Colonic mucosa (tissue), 4 donors: ENCODE measurements around the gene BABAM1. TPM values are rescaled to one million over a fixed set of nuclear protein-coding genes. Genes with fewer than 3 reads are reported as not detected.

Experiments
- DNase-seq: peaks from one replicate; pipeline ENCODE4 v3.0.0-alpha.2; 2020
- H3K27ac ChIP-seq: fragments of 200-600 bp; one replicate; pipeline ENCODE4 v1.8.0; 2021
- H3K27me3 ChIP-seq: fragments of 200-600 bp; one replicate; pipeline ENCODE4 v1.8.0; 2021
- H3K36me3 ChIP-seq: fragments of 200-600 bp; one replicate; pipeline ENCODE4 v1.8.0; 2021
- H3K4me1 ChIP-seq: fragments of 200-600 bp; one replicate; pipeline ENCODE4 v1.8.0; 2021; ENCODE audit warnings: mild to moderate bottlenecking
- H3K4me3 ChIP-seq: fragments of 200-600 bp; one replicate; pipeline ENCODE4 v1.8.0; 2021
- H3K9ac ChIP-seq, 2 donors: one replicate each; pipeline ENCODE4 v1.7.0; 2013; ENCODE audit warnings: control low read depth in 2 of 2, low read depth in 2 of 2, low read length in 2 of 2
- H3K9me3 ChIP-seq: fragments of 200-600 bp; one replicate; pipeline ENCODE4 v1.8.0; 2021
- CTCF ChIP-seq: fragments of 200-600 bp; IDR thresholded peaks from one replicate; pipeline ENCODE4 v1.8.0; 2022; ENCODE audit warnings: antibody characterized with exemption, mild to moderate bottlenecking
- intact Hi-C: fragments of 100-400 bp; cut with DNase I; formaldehyde crosslinking; loops from one replicate; pipeline ENCODE4 v1.14.1; 2022
- total RNA-seq, 2 donors: library from RNA; stranded (reverse); fragmentation: NEBNext Ultra II Directional in 1 of 2; extraction: Animal tissue kit (Norgen Biotek cat#: 25700) in 1 of 2; gene quantifications; one replicate each; pipeline ENCODE4 v1.2.1, GENCODE V29; 2021
- donor health status: healthy.
- donor health status: DM: no; HTN: no; CAD: no.
- donor health status: DM: no; HTN: no; CAD: no.

The BABAM1 gene
- total RNA-seq, 2 donors from 2014 or later = 73.7 to 94.7 TPM

- DNase-seq = no peak
- intact Hi-C loops = loop anchor here (2.0 kb wide), 2 partner anchors 77 to 213 kb away; no protein-coding TSS in a partner anchor
- H3K9me3 ChIP-seq = no peaks in the 10 kb centered on the region
- no peaks in the 10 kb centered on the region for H3K36me3 ChIP-seq
- peak within 1 kb of the TSS in 1 of 2 donors; percentile 34 for H3K9ac ChIP-seq
- peak within 1 kb of the TSS; percentile 24 for H3K4me3 ChIP-seq
- H3K4me1 ChIP-seq = peaks cover 12% of the 10 kb centered on the region
- no peak within 1 kb of the TSS for H3K27ac ChIP-seq
- TF ChIP-seq CTCF = no peak
- peaks cover 8% of the 10 kb centered on the region for H3K27me3 ChIP-seq
Measured at GRCh38 chr19:17281391-17282304, 14.4 kb downstream of the BABAM1 start, which contains the start of gene ANKLE1. ANKLE1 (plus strand) TSS chr19:17281901; CDS start chr19:17281921, 20 bp downstream.

- peak; percentile 87 for DNase-seq
- Histone ChIP-seq H3K4me1 (peaks cover 12% of the 10 kb centered on the region), H3K9ac (peak overlapping the region in 1 of 2 donors; percentile 34), H3K9me3 (no peaks in the 10 kb centered on the region), H3K36me3 (no peaks in the 10 kb centered on the region), H3K4me3 (peak overlapping the region; percentile 24), H3K27me3 (peaks cover 8% of the 10 kb centered on the region), H3K27ac (no peak overlapping the region)
- intact Hi-C loops = loop anchor here (2.0 kb wide), 2 partner anchors 78 to 214 kb away; no protein-coding TSS in a partner anchor
- TF ChIP-seq CTCF = peak; percentile 93
Measured at GRCh38 chr19:17282488-17283125, 15.4 kb downstream of the BABAM1 start.

GRCh38 chr19:17283504-17283996, 16.3 kb downstream of the BABAM1 start:
- Histone ChIP-seq H3K27me3 (peaks cover 8% of the 10 kb centered on the region), H3K36me3 (no peaks in the 10 kb centered on the region), H3K9ac (no peak overlapping the region), H3K4me1 (peaks cover 12% of the 10 kb centered on the region), H3K27ac (no peak overlapping the region), H3K4me3 (no peak overlapping the region), H3K9me3 (no peaks in the 10 kb centered on the region)
- intact Hi-C loops = loop anchor here (2.0 kb wide), 2 partner anchors 79 to 215 kb away; no protein-coding TSS in a partner anchor
- no peak for TF ChIP-seq CTCF
- no peak for DNase-seq

GRCh38 chr19:17285415-17286135, 18.3 kb downstream of the BABAM1 start:
- Histone ChIP-seq H3K4me1 (peaks cover 12% of the 10 kb centered on the region), H3K9ac (no peak overlapping the region), H3K27ac (no peak overlapping the region), H3K27me3 (peaks cover 8% of the 10 kb centered on the region), H3K36me3 (no peaks in the 10 kb centered on the region), H3K9me3 (no peaks in the 10 kb centered on the region), H3K4me3 (no peak overlapping the region)
- DNase-seq = no peak
- no peak for TF ChIP-seq CTCF
- intact Hi-C loops = no loop called here

- H3K9ac ChIP-seq = no peak overlapping the region
- H3K27me3 ChIP-seq = peaks cover 8% of the 10 kb centered on the region
- no peak for TF ChIP-seq CTCF
- peaks cover 12% of the 10 kb centered on the region for H3K4me1 ChIP-seq
- H3K36me3 ChIP-seq = no peaks in the 10 kb centered on the region
- H3K27ac ChIP-seq = no peak overlapping the region
- no peak for DNase-seq
- intact Hi-C loops = no loop called here
- H3K9me3 ChIP-seq = no peaks in the 10 kb centered on the region
- no peak overlapping the region for H3K4me3 ChIP-seq
Measured at GRCh38 chr19:17286263-17286662, 19.0 kb downstream of the BABAM1 start.
